Left lung (tissue), 10 donors: ENCODE data around the gene CFAP54. TPM values are rescaled to one million over a fixed set of nuclear protein-coding genes. Genes with fewer than 3 reads are reported as not detected.

Experiments used
- ATAC-seq: fragments of 200-7000 bp; cut with Tn5 transposase; one replicate; pipeline ENCODE4 v1.9.1; 2020; ENCODE audit warnings: moderate library complexity
- DNase-seq, 4 donors: peaks; one replicate each; pipeline ENCODE4 v3.0.0-alpha.2; 2013 to 2020
- H3K27ac ChIP-seq, 2 donors: fragments of 200-600 bp; sonication (generic) in 1 of 2; one replicate each; pipeline versions ENCODE4 v1.5.0 to v1.8.0; 2020 to 2021
- H3K27me3 ChIP-seq, 2 donors: fragments of 200-600 bp; sonication (generic) in 1 of 2; one replicate each; pipeline versions ENCODE4 v1.5.0 to v1.8.0; 2020 to 2021
- H3K36me3 ChIP-seq, 2 donors: fragments of 200-600 bp; sonication (generic) in 1 of 2; one replicate each; pipeline versions ENCODE4 v1.5.0 to v1.8.0; 2020 to 2021
- H3K4me1 ChIP-seq, 2 donors: fragments of 200-600 bp; one replicate each; pipeline ENCODE4 v1.8.0; 2021
- H3K4me3 ChIP-seq, 2 donors: fragments of 200-600 bp; sonication (generic) in 1 of 2; one replicate each; pipeline versions ENCODE4 v1.5.0 to v1.8.0; 2020 to 2021; ENCODE audit warnings: mild to moderate bottlenecking in 1 of 2
- H3K9me3 ChIP-seq, 2 donors: fragments of 200-600 bp; sonication (generic) in 1 of 2; one replicate each; pipeline versions ENCODE4 v1.5.0 to v1.8.0; 2020 to 2021
- intact Hi-C, 2 donors: fragments of 100-400 bp; cut with DNase I; formaldehyde crosslinking; loops; one replicate each; pipeline versions ENCODE4 v1.11.2 to v1.14.2; 2022
- polyA plus RNA-seq, 6 donors: library from polyadenylated mRNA; unstranded; fragments of 120-200 nt; gene quantifications; one replicate each; pipeline ENCODE4 v1.2.1, GENCODE V29; 2013; ENCODE audit not compliant: insufficient read length in 6 of 6
- total RNA-seq, 2 donors: library from RNA; stranded (reverse); fragmentation: NEBNext Ultra II Directional; extraction: Animal tissue kit (Norgen Biotek cat#: 25700); gene quantifications; one replicate each; pipeline ENCODE4 v1.2.1, GENCODE V29; 2021
- TF ChIP-seq, protein P1 (sequence below), 2 donors: fragments of 200-600 bp; sonication (generic) in 1 of 2; IDR thresholded peaks; one replicate each; pipeline versions ENCODE4 v1.5.0 to v1.8.0; 2021; ENCODE audit warnings: antibody characterized with exemption in 2 of 2
- donor health status: DM: no; HTN: yes; CAD: no.
- donor health status: DM: no; HTN: no; CAD: no.

The CFAP54 gene
- total and polyA plus RNA-seq, 8 donors = 1.1 to 3.7 (median 2.6) TPM

DNA sequence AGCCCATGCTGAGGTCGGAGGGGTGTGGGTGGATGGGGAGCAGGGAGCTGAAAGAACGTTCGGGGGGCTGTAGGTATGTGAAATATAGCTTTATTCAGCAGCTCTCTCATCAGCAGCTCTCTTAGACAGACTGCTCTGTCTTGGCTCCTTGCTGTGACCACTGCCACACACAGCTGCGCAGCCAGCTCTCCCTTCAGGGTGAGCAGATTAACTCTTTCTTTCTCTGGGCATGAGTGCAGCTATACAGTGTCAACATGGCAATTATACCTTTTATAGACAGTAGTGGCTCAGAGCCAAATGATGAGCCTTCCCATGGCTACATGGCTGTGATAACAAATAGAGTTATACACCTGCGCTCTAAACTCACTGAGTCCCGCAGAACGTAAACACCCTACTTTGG, 280.0 kb downstream of the CFAP54 start:
- Histone ChIP-seq H3K27ac (no peak overlapping the region), H3K27me3 (no peaks in the 10 kb centered on the region), H3K4me1 (no peaks in the 10 kb centered on the region), H3K9me3 (no peaks in the 10 kb centered on the region), H3K4me3 (no peak overlapping the region), H3K36me3 (no peaks in the 10 kb centered on the region)
- intact Hi-C loops = no loop called here
- ATAC-seq (no peak), DNase-seq (no peak)
- TF ChIP-seq, protein P1, sequence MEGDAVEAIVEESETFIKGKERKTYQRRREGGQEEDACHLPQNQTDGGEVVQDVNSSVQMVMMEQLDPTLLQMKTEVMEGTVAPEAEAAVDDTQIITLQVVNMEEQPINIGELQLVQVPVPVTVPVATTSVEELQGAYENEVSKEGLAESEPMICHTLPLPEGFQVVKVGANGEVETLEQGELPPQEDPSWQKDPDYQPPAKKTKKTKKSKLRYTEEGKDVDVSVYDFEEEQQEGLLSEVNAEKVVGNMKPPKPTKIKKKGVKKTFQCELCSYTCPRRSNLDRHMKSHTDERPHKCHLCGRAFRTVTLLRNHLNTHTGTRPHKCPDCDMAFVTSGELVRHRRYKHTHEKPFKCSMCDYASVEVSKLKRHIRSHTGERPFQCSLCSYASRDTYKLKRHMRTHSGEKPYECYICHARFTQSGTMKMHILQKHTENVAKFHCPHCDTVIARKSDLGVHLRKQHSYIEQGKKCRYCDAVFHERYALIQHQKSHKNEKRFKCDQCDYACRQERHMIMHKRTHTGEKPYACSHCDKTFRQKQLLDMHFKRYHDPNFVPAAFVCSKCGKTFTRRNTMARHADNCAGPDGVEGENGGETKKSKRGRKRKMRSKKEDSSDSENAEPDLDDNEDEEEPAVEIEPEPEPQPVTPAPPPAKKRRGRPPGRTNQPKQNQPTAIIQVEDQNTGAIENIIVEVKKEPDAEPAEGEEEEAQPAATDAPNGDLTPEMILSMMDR (IDR thresholded peaks at IDR 0.05) = no peak

DNA sequence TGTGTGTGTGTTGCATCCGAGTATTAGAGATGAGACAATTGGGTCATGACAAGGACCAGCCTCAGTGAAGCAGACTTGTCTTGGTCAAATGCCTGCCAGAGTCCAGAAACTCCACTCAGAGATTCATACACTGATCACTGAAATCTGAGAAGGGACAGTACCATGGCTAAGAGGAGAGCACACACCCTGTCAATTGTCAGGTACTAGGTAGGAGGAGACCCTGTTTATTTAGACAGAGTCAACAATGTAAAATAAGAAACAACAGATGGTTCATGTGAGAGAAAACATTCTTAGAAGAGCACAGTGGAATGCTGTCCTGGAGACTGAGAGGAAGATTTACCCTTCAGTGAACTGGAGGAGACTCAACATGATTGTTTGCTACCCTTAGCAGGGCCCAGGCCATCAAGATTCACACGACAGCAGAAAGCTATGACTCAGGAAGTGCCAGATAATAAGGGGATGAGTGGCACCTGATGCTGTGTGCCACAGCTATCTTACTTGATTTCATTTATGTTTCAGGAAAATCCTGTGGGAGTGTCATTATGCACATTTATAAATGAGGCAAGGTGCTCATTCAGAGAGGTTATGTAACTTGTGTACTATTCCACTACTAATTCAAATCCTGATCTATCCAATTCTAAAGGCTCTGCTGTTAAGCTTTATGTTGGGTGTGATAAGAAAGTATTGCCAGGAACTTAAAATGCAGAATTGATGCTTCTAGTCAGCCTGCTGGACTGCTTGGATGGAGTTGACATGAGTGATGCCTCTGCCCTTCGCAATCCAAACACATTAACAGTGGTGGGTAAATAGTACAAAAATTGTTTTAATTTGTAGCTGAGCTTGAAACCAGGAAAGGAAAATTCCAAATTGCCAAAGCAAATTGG, 281.1 kb downstream of the CFAP54 start:
- Histone ChIP-seq H3K36me3 (no peaks in the 10 kb centered on the region), H3K9me3 (no peaks in the 10 kb centered on the region), H3K4me1 (no peaks in the 10 kb centered on the region), H3K4me3 (no peak overlapping the region), H3K27ac (no peak overlapping the region), H3K27me3 (no peaks in the 10 kb centered on the region)
- DNase-seq (no peak), ATAC-seq (no peak)
- TF ChIP-seq, protein P1 (IDR thresholded peaks at IDR 0.05) = no peak
- intact Hi-C loops = no loop called here

DNA sequence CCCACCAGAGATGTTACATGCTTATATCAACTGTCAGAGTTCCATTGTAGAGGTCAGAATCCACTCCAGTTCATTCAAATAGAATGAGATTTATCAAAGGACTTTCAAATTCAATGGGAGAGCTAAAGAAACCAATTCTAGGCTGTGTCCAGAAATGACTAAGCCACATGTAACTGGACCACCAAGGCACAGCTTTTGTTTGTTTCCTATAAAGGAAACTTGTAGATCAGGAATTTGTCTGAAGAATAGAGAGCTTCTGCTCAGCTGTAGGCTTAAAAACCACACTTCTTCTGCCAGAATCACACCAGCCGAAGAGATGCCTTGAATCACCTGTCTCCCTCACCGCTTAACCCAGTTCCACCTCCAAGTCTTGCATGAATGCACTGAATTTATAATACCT, 283.7 kb downstream of the CFAP54 start:
- H3K4me3 ChIP-seq = no peak overlapping the region
- ATAC-seq (no peak), DNase-seq (no peak)
- H3K36me3 ChIP-seq = no peaks in the 10 kb centered on the region
- TF ChIP-seq, protein P1 (IDR thresholded peaks at IDR 0.05) = no peak
- intact Hi-C loops = no loop called here
- H3K27ac ChIP-seq = no peak overlapping the region
- H3K9me3 ChIP-seq = no peaks in the 10 kb centered on the region
- no peaks in the 10 kb centered on the region for H3K4me1 ChIP-seq
- no peaks in the 10 kb centered on the region for H3K27me3 ChIP-seq

DNA sequence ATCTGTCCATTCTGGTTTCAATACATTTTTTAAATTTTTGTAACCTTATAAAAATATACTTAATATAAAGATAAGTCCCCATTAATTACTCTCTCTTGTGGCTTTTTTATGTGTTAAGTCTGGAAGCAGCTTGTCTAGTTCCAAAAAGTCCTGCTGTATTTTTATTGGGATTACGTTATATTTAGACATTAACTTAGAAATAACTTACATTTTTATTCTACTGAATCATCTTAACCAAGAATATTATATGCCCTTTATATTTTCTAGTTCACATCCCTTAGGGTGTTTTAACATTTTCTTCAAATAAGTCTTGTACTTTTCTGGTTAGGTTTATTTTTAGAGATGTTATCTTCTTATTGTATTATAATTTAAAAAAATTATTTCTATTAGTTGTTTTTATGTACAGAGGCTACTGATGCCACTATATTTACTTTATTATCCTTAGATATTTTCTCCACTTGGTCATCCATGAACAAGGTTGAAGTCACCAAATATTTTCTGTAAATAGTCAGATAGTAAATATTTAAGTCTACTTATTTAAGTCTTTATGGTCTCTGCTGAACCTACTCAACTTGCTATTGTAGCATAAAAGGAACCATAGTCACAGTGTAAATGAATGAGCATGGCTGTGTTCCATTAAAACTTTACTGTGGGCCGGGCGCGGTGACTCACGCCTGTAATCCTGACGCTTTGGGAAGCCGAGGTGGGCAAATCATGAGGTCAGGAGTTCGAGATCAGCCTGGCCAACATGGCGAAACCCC, 285.3 kb downstream of the CFAP54 start:
- no peaks in the 10 kb centered on the region for H3K4me1 ChIP-seq
- TF ChIP-seq, protein P1 (IDR thresholded peaks at IDR 0.05) = no peak
- H3K4me3 ChIP-seq = no peak overlapping the region
- H3K27me3 ChIP-seq = no peaks in the 10 kb centered on the region
- no peak overlapping the region for H3K27ac ChIP-seq
- ATAC-seq (no peak), DNase-seq (no peak)
- intact Hi-C loops = no loop called here
- H3K9me3 ChIP-seq = no peaks in the 10 kb centered on the region
- H3K36me3 ChIP-seq = no peaks in the 10 kb centered on the region

DNA sequence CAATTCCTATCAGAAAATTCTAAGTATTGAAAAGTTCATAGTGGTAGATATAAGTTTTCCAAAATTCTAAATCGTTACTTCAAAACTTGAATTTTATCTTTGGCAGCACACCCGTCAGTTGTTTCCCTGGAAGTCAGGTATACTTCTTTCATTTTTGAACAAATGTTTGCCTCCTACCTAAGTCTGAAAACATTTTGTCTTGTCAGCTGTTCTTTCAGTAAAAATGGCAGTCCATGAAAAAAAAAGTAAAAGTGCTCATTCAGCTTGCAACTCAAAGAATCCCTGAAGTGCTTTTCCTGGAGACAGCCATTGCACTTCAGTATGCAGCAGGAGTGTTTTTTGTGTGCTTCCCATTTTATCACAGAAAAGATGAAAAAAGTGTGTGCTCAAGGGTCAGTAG, 287.5 kb downstream of the CFAP54 start:
- TF ChIP-seq, protein P1 (IDR thresholded peaks at IDR 0.05) = no peak
- Histone ChIP-seq H3K27me3 (no peaks in the 10 kb centered on the region), H3K27ac (no peak overlapping the region), H3K9me3 (no peaks in the 10 kb centered on the region), H3K36me3 (no peaks in the 10 kb centered on the region), H3K4me3 (no peak overlapping the region), H3K4me1 (no peaks in the 10 kb centered on the region)
- DNase-seq (no peak), ATAC-seq (no peak)
- intact Hi-C loops = no loop called here
